GM12892 (cell line): ENCODE measurements around the gene BICRA. TPM values are rescaled to one million over a fixed set of nuclear protein-coding genes. Genes with fewer than 3 reads are reported as not detected.
"Not testable (repeated sequence)": the region's sequence is repeated elsewhere in the genome, so short reads cannot be mapped to it uniquely, and the experiment has no call there.

Experiments
- DNase-seq: peaks from one replicate; pipeline ENCODE4 v3.0.0; 2011; ENCODE audit not compliant: insufficient read length
- FAIRE-seq: peaks from 2 replicates; lab custom pipeline; 2011; peaks lifted over from hg19 to GRCh38; lab: Jason Lieb, UNC
- POLR2A ChIP-seq: IDR thresholded peaks from 2 replicates; pipeline ENCODE4 v1.6.1; 2011; ENCODE audit warnings: low read depth, low read length, control low read depth
- POLR2AphosphoS5 ChIP-seq: IDR thresholded peaks from 2 replicates; pipeline ENCODE4 v1.6.1; 2011; ENCODE audit warnings: low read depth, low read length, control low read depth
- TAF1 ChIP-seq: IDR thresholded peaks from 2 replicates; pipeline ENCODE4 v1.6.1; 2011; ENCODE audit warnings: low read depth, mild to moderate bottlenecking, control low read depth, low read length, borderline replicate concordance
- polyA plus RNA-seq: library from polyadenylated mRNA; unstranded; fragments of >200 nt; gene quantifications from one replicate; pipeline ENCODE4 v1.2.1, GENCODE V29; 2012; ENCODE audit warnings: missing spikeins, inconsistent platforms; ENCODE audit not compliant: missing spikeins

Gene BICRA
- 3.3 TPM for polyA plus RNA-seq

DNA sequence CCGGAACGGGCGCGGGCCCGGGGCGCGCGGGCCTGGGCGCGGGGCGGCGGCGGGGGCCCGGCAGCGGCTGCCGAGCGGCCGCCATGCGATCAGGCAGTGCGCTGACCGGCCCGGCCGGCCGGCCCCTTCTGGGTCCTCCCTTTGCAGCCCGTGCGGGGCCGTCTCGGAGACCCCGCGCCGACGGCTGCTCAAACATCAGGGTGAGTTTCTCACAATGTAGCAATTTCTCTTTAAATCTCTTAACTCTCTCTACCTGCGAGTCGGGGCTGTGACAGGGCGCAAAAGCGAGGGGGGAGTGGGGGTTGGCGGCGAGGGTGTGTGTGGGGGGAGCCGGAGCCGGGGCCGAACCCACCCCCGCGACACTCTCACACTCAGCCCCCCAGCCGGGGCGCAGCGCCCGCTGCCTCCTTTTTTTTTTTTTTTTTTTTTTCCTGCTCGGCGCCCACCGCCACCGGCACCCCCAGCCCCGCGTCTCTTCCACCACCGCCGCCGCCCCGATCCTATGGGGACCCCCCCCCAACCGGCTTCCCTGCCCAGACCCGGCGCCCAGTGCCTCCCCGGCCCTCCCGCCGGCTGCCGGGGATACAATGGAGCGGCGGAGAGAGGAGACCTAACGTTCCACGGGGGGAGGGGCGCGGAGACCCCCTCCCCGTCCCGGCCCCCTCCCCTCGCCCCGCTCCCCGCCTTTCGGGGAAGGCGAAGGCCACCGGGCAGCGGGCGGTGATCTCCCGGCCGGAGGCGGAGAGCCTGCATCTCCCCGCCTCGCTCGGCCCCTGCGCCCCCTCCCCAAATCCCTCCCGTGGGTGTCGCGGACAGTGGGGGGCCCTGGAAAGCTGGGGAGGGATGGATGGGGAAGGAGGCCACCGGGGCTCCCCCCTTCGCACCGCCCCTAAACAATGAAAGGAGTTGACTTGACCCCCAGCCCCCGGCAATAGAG lies at the start of gene BICRA:
Gene BICRA (plus strand): TSS at position 166 of the 937 bp plus-strand sequence. CDS start 64,441 bp downstream, outside the sequence.
- DNase-seq, result peak; percentile 72
- peak; percentile 74 for FAIRE-seq
- TF ChIP-seq TAF1 (peak; percentile 52; the same call in 1 of the 2 replicates), POLR2AphosphoS5 (no peak)

DNA sequence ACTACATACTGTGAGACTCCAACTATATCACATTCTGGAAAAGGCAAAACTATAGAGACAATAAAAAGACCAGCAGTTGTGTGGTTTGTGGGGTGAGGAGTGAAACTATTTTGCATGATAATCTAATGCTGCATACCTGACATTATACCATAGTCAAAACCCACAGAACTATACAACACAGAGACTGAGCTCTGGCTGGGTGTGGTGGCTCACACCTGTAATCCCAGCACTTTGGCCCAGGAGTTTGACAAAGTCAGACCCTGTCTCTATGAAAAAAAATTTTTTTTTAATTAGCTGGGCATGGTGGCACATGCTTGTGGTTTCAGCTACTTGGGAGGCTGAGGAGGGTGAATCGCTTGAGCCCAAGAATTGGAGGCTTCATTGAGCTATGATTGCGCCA lies 47.9 kb upstream of the BICRA start:
- TF ChIP-seq TAF1 (no peak), POLR2A (no peak)
- FAIRE-seq (no peak), DNase-seq (no peak)

- no peak for TF ChIP-seq POLR2A
- TF ChIP-seq POLR2AphosphoS5, result no peak
- no peak for TF ChIP-seq TAF1
- FAIRE-seq (no peak), DNase-seq (no peak)
These were observed 47.4 kb upstream of the BICRA start for GRCh38 chr19:47561440-47562057.

DNA sequence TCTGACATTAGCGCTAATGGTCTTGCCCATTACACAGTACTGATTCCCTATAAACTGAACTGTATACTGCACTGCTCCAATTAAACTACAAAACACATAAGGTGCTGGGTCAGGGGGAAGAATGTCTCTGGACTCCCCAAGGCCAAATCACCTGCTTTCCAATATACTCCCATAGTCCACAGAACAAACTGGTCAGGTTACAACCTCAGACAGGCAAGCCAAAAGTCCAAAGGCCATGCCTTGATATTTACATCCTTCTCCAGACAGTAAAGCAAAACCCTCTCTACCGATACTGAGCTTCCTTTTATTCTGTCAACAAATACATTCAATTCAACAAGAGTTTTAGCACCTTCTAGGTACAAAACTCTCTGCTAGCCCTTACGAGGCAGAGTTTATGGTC lies 44.9 kb upstream of the BICRA start:
- no peak for FAIRE-seq
- no peak for TF ChIP-seq POLR2A
- no peak for TF ChIP-seq POLR2AphosphoS5
- TF ChIP-seq TAF1, result no peak
- DNase-seq, result no peak

DNA sequence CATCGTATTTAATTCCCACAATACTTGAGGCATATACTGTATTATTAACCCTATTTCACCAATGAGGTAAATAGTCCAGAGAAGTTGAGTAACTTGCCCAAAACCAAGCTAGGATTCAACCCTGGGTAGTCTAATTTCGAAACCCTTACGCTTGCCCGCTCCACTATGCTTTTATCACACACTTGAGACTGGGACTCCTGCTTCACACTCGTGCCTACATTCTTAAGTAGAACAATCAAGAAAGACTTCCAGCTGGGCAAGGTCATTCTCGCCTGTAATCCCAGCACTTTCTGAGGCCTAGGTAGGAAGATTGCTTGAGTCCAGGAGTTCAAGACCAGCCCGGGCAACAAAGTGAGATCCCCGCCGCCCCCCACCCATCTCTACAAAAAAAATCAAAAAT lies 39.6 kb upstream of the BICRA start:
- FAIRE-seq, result no peak
- DNase-seq, result no peak
- TF ChIP-seq TAF1 (no peak), POLR2AphosphoS5 (no peak), POLR2A (no peak)

GRCh38 chr19:47572635-47573034 lies 36.3 kb upstream of the BICRA start:
- no peak for DNase-seq
- no peak for TF ChIP-seq TAF1
- TF ChIP-seq POLR2AphosphoS5, result no peak
- TF ChIP-seq POLR2A, result no peak
- no peak for FAIRE-seq

DNA sequence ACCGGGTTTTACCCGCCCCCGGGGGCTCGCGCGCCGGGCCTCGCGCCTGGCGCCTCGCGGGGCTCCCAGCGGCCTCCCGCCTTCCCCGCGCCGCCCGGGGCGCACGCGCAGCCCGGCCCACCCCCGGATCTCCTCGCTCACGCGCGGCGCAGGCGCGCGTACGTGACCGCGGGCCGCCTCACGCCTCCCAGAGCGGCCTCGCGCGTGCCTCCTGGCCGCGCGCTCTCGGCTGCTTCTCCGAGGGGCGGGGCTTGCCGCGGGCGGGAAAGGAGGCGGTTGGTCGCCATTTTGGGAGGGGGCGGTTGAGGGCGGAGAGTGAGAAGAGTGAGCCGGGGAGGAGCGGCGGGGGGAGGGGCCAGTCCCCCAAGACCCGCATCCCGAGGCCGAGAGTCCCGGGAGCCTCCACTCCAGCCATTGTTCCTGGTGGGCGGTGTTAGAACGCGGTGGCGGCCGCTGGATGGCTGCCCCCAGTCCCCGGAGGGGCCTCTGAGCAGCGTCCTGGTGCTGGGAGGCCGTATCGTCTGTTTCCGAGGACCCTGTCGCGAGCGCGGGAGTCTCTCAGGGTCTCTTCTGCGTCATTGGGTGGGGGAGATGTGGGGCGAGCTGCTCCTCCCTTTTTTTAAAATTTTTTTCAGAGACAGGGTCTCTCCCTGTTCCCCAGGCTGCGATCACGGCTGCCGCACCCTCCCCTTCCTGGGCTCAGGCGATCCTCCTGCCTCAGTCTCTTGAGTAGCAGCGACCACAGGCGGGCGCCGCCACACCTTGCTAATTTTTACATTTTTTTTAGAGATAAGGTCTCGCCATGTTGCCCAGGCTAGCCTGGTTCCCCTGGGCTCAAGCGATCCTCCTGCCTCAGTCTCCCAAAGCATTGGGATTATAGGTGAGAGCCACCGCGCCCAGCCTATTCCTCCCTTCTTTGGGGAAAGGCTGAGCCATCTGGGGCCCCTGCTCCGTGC lies 35.6 kb upstream of the BICRA start, which contains the start of gene ZNF541:
Gene ZNF541 (minus strand): TSS at position 78 of the 956 bp plus-strand sequence. CDS start 17,292 bp downstream, outside the sequence.
- FAIRE-seq, result no peak
- DNase-seq, result no peak
- TF ChIP-seq POLR2AphosphoS5 (no peak), TAF1 (no peak), POLR2A (no peak)

GRCh38 chr19:47580397-47580796 lies 28.5 kb upstream of the BICRA start:
- TF ChIP-seq POLR2AphosphoS5 (no peak), POLR2A (no peak), TAF1 (no peak)
- FAIRE-seq, result no peak

DNA sequence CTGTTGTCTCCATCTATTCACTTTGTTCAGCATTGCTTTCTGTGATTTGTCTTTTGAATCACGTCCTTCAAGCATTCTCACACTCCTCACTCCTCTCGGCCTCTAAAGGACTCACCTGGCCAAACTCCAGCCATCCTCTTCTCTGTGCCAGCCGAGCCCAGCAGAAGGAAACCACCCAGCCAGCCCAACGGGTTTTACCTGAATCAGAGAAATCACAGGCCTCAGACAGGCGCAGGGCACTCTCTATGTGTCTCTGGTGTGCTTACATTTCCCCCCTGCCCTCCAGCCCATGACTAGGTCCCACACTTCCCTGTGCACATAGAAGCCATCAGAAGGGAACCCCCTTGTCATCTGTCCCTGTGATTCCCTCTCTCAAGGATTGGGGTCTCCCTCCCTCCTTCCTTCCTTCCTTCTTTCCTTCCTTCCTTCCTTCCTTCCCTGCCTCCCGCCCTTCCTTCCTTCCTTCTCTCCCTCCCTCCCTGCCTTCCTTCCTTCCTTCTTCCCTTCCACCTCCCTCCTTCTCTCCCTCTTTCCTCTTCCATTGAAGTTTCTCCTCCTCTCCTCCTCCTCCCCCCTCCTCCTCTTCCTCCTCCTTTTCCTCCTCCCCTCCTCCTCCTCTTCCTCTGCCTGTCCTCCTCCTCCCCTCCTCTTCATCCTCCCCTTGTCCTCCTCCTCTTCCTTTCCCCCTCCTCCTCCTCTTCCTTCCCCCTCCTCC lies 27.2 kb upstream of the BICRA start:
- no peak for FAIRE-seq
- DNase-seq, result no peak
- TF ChIP-seq POLR2AphosphoS5 (no peak), TAF1 (no peak), POLR2A (no peak)

More at GRCh38 chr19:47580397-47580796, 28.5 kb upstream of the BICRA start:
- no peak for DNase-seq

DNA sequence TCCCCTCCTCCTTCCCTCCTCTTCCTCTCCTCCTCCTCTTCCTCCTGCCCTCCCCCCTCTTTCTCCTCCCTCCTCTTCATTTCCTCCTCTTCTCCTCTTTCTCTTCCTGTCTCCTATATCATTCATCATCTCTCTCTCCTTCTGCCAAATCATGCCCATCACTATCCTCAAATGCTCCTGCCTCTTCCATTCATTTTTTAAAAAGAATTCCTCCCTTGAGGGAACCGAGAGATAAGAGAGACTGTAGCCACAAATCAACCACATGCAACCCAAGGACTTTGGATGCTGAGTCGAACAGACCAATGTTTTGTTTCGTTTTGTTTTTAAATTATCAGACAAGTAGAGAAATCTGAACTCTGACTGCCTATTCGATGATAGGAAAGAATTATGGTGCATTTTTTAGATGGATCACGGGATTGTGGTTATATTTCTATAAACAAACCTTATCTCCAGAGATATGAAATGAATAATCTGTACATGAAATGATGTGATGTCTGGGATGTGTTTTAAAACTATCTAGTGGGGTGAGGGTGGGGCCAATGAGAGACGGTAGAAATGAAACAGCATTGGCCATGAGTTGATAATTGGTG lies 26.5 kb upstream of the BICRA start:
- DNase-seq, result no peak
- TF ChIP-seq TAF1 (no peak), POLR2A (no peak), POLR2AphosphoS5 (no peak)
- FAIRE-seq, result no peak

DNA sequence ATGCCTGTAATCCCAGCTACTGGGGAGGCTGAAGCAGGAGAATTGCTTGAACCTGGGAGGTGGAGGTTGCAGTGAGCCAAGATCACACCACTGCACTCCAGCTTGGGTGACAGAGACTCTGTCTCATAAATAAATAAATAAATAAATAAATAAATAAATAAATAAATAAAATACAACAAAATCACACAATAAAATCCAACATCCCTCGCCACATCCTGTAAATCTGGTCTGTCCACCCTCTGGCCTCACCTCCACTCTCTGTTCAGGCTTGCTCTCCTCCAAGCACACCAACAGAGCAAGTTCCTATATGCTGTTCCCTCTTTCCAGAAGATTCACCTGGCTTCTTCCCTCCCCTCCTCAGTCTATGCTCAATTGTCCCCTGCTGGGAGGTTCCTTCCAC lies 25.8 kb upstream of the BICRA start:
- DNase-seq, FAIRE-seq: not testable (repeated sequence)
